HepG2 (cell line): ENCODE data around the gene DOCK1. TPM values are rescaled to one million over a fixed set of nuclear protein-coding genes. Genes with fewer than 3 reads are reported as not detected.
A peak's percentile ranks its signal among the peaks of the same experiment; 100 is the strongest.
"Not testable (repeated sequence)": the region's sequence is repeated elsewhere in the genome, so short reads cannot be mapped to it uniquely, and the experiment has no call there.

Experiments
- ATAC-seq: fragments of 200-7000 bp; cut with Tn5 transposase; 3 replicates; pipeline ENCODE4 v1.9.1; 2020; ENCODE audit warnings: mild to moderate bottlenecking, moderate library complexity
- BruUV-seq: library from RNA; stranded (reverse); fragments of 400-500 nt; replicated peaks from 2 replicates; lab custom pipeline; 2021; lab: Mats Ljungman, UMichigan
- CTCF ChIA-PET: fragments of 300-600 bp; formaldehyde crosslinking; extraction: SDS; loops from one replicate; lab custom pipeline; 2021; ENCODE audit warnings: low total read pairs, inconsistent platforms, low intra/inter-chr PET ratio; lab: Yijun Ruan, JAX
- POLR2A ChIA-PET: fragments of 350-600 bp; sonication (Branson Sonifier 250); formaldehyde crosslinking; loops from one replicate; lab custom pipeline; 2020; ENCODE audit warnings: antibody characterized with exemption, inconsistent platforms; lab: Yijun Ruan, JAX
- DNase-seq: peaks from one replicate; pipeline ENCODE4 v3.0.0-alpha.2; 2015; ENCODE audit warnings: low spot score
- FAIRE-seq: peaks from 3 replicates; lab custom pipeline; 2011; peaks lifted over from hg19 to GRCh38; lab: Jason Lieb, UNC
- H2AFZ ChIP-seq: one replicate; pipeline ENCODE4 v1.6.1; 2011; ENCODE audit warnings: low read length, inconsistent platforms
- H3K27ac ChIP-seq: fragments of 300-600 bp; 3 replicates; pipeline ENCODE4 v1.8.0; 2011; ENCODE audit warnings: mixed run types, mild to moderate bottlenecking, mixed read lengths, low read length, inconsistent platforms; ENCODE audit not compliant: insufficient read depth; ENCODE audit errors: extremely low read length
- H3K27me3 ChIP-seq, 2 experiments: fragments of 200-600 bp in 1 of 2; 2 replicates in 1 of 2; 3 replicates in 1 of 2; pipeline versions ENCODE4 v1.6.0 to v1.8.0; 2011; ENCODE audit warnings: low read length in 2 of 2, mild to moderate bottlenecking in 2 of 2, moderate library complexity in 2 of 2, inconsistent platforms in 1 of 2; ENCODE audit not compliant: insufficient read depth in 2 of 2, control insufficient read depth in 1 of 2
- H3K36me3 ChIP-seq, 2 experiments: fragments of 200-600 bp in 1 of 2; replicated peaks in 1 of 2; 2 replicates in 1 of 2; 3 replicates in 1 of 2; pipeline versions ENCODE4 v1.5.1 to v1.8.0; 2011; ENCODE audit warnings: low read length in 2 of 2, inconsistent platforms in 1 of 2; ENCODE audit not compliant: insufficient read depth in 2 of 2, control insufficient read depth in 1 of 2
- H3K4me1 ChIP-seq: 2 replicates; pipeline ENCODE4 v1.5.1; 2012; ENCODE audit warnings: low read length, inconsistent platforms; ENCODE audit not compliant: insufficient read depth
- H3K4me2 ChIP-seq: 2 replicates; pipeline ENCODE4 v1.6.0; 2011; ENCODE audit warnings: low read depth, low read length, inconsistent platforms
- H3K4me3 ChIP-seq, 3 experiments: fragments of 200-600 bp in 1 of 3; sonication (generic), shearing (Covaris generic) in 1 of 3; replicated peaks in 1 of 3; 2 replicates each; pipeline ENCODE4 v1.5.1; 2011 to 2016; ENCODE audit warnings: low read length in 3 of 3, inconsistent platforms in 2 of 3, low read depth in 2 of 3, mild to moderate bottlenecking in 2 of 3, control low read depth in 1 of 3, mixed read lengths in 1 of 3; ENCODE audit not compliant: insufficient read depth in 1 of 3
- H3K79me2 ChIP-seq: one replicate; pipeline ENCODE4 v1.6.1; 2011; ENCODE audit warnings: low read length, inconsistent platforms; ENCODE audit not compliant: insufficient read depth
- H3K9ac ChIP-seq: 2 replicates; pipeline ENCODE4 v1.6.0; 2011; ENCODE audit warnings: mild to moderate bottlenecking, low read depth, low read length, inconsistent platforms; ENCODE audit not compliant: insufficient read depth
- H3K9me3 ChIP-seq: 2 replicates; pipeline ENCODE4 v1.5.1; 2012; ENCODE audit warnings: mild to moderate bottlenecking, low read length
- H4K20me1 ChIP-seq: 2 replicates; pipeline ENCODE4 v1.6.0; 2011; ENCODE audit warnings: inconsistent platforms, mild to moderate bottlenecking, low read length, moderate library complexity; ENCODE audit not compliant: insufficient read depth
- EZH2 ChIP-seq: conservative IDR thresholded peaks from 2 replicates; pipeline ENCODE4 v1.6.1; 2012; ENCODE audit warnings: mild to moderate bottlenecking, low read depth, low read length, moderate library complexity
- HNRNPH1 ChIP-seq: fragments of 200-400 bp; formaldehyde crosslinking; optimal IDR thresholded peaks from 2 replicates; pipeline ENCODE3; 2017; ENCODE audit warnings: mild to moderate bottlenecking, low read depth, low read length
- STAG1 ChIP-seq: sonication (generic); formaldehyde crosslinking; IDR thresholded peaks from 2 replicates; pipeline ENCODE4 v1.4.0; 2020; ENCODE audit warnings: missing genetic modification reagents
- ZNF317 ChIP-seq: sonication (generic); formaldehyde crosslinking; IDR thresholded peaks from 2 replicates; pipeline ENCODE4 v1.5.0; 2020; ENCODE audit warnings: mild to moderate bottlenecking, missing genetic modification reagents
- ZNF33A ChIP-seq: sonication (generic); formaldehyde crosslinking; IDR thresholded peaks from 2 replicates; pipeline ENCODE4 v1.5.1; 2020; ENCODE audit warnings: missing genetic modification reagents, mild to moderate bottlenecking, moderate library complexity, borderline replicate concordance
- WGBS: methylation state at CpG from one replicate; pipeline ENCODE4 v1.1.6; 2017; ENCODE audit warnings: low lambda C conversion rate; 5-methylcytosine and 5-hydroxymethylcytosine counted together
- in situ Hi-C: cut with HindIII; loops from 2 replicates; pipeline ENCODE4 v1.10.0; 2017; ENCODE audit warnings: low pct_unique_long_range_greater_than_20kb; ENCODE audit not compliant: extremely low pct_ligation_motif_present
- intact Hi-C: fragments of 100-400 bp; cut with micrococcal nuclease; formaldehyde crosslinking; loops from one replicate; pipeline ENCODE4 v1.10.0; 2022; ENCODE audit not compliant: unreplicated experiment
- polyA plus RNA-seq, 8 experiments: library from polyadenylated mRNA; depleted of rRNA in 3 of 8; stranded (reverse) in 7 of 8; unstranded in 1 of 8; fragments of >200 nt; fragmentation: Illumina TruSeq in 4 of 8; extraction: Trizol in 4 of 8; gene quantifications; 2 replicates each; pipeline versions ENCODE4 v1.2.1 to v1.2.3, GENCODE V29; 2011 to 2016; ENCODE audit warnings: low read depth in 4 of 8, missing spikeins in 1 of 8, mixed read lengths in 1 of 8; ENCODE audit not compliant: insufficient read depth in 1 of 8
- total RNA-seq, 5 experiments: library from RNA; depleted of rRNA; stranded (reverse); fragments of >200 nt; fragmentation: Illumina TruSeq; extraction: Trizol; gene quantifications; 2 replicates each; pipeline ENCODE4 v1.2.3, GENCODE V29; 2016; ENCODE audit warnings: low read depth in 1 of 5
- TF ChIP-seq, protein P1 (sequence below): sonication (generic); formaldehyde crosslinking; IDR thresholded peaks from 2 replicates; pipeline ENCODE4 v1.4.0; 2020; ENCODE audit warnings: mild to moderate bottlenecking, missing genetic modification reagents

Gene DOCK1
- total and polyA plus RNA-seq, 2 of the 13 experiments (the other 11 are each of a cell fraction or from before 2014, with no cell fraction given) = 8.3 to 25.5 TPM

DNA sequence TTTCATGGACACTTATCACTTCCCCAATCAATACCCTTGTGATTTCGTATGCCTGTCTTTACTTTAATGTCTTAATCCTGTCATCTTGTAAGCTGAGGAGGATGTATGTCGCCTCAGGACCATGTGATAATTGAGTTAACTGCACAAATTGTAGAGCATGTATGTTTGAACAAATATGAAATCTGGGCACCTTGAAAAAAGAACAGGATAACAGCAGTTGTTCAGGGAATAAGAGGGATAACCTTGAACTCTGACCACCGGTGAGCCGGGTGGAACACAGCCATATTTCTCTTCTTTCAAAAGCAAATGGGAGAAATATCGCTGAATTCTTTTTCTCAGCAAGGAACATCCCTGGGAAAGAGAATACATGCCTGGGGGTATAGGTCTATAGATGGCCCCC, 14.4 kb upstream of the DOCK1 start:
- BruUV-seq, CTCF ChIA-PET, H3K9me3 ChIP-seq, H3K4me2 ChIP-seq, FAIRE-seq, H3K27me3 ChIP-seq, H2AFZ ChIP-seq, in situ Hi-C loops, H3K27ac ChIP-seq, H3K4me3 ChIP-seq, POLR2A ChIA-PET, intact Hi-C loops, H3K79me2 ChIP-seq, H4K20me1 ChIP-seq, ATAC-seq, H3K9ac ChIP-seq, H3K36me3 ChIP-seq, DNase-seq: not testable (repeated sequence)
- WGBS = 25% methylated on average over 5 of the region's 5 CpGs
- TF ChIP-seq ZNF33A (CRISPR knock-in tag) = peak; percentile 90; the same call in 1 of the 2 replicates
- H3K4me1 ChIP-seq = peaks cover 16% of the 10 kb centered on the region

DNA sequence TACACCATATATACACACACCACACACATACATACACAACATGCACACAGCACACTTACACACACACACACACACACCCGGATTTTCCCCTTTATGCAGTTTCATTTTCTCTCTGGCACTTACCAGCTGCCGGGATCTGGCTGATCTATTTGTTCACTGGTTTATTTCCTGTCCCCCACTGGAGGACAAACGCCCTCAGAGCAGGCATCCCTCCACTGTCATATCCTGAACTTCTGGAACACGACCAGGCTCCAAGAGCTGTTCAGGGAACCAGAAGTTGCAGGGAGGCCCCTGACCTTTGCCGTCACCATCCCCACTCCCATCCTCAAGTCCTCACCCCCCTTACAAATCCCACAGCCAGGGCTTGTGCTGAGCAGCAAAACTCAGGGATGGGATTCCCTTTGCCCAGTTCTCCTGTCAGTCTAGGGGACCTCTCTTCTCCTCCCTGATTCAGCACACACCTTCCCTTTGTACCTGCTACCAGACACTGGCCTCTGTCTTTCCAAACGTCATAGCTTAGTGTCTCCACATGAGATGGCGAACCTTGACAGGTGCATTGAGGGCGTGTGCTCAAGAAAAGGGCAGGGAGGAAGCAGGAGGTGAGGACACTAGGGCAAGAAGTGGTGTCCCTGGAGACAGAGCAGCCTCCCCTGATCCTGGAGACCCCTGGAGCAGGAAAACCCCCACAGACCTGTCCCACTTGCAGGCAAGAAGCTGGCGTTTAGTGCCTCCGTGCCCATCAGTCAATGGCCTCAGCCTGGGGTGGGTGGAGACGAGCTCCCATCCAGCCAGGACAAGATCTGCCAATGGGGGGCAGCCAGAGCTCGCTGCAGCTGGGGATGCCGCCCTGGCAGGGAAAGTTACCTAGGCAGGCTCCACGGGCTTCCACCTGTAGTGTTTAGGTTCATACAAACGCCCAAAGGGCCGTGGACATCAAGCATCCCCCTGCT, 12.7 kb upstream of the DOCK1 start:
- Histone ChIP-seq H3K36me3 (no peaks in the 10 kb centered on the region), H3K27me3 (peaks cover 0 to 1% of the 10 kb centered on the region in 2 experiments; a peak in 2 of 5 replicates), H2AFZ (no peak overlapping the region), H3K9ac (no peak overlapping the region), H4K20me1 (no peaks in the 10 kb centered on the region), H3K27ac (no peak overlapping the region), H3K79me2 (no peaks in the 10 kb centered on the region), H3K9me3 (no peaks in the 10 kb centered on the region), H3K4me1 (peaks cover 20% of the 10 kb centered on the region), H3K4me2 (peak overlapping the region; percentile 50; the same call in 1 of the 2 replicates), H3K4me3 (peak overlapping the region in 1 of 3 experiments; percentile 16; a peak in 1 of 6 replicates)
- FAIRE-seq = no peak
- BruUV-seq = no TSS peak
- in situ Hi-C loops (no loop called here), intact Hi-C loops (no loop called here)
- ATAC-seq = no peak; the same call in 2 of the 3 replicates
- DNase-seq = no peak
- 13% methylated on average over 7 of the region's 16 CpGs for WGBS
- POLR2A ChIA-PET = no interaction called here
- CTCF ChIA-PET = no interaction called here
- TF ChIP-seq HNRNPH1 (no peak), ZNF317 (CRISPR knock-in tag) (no peak), STAG1 (CRISPR knock-in tag) (peak; percentile 21; the same call in 1 of the 2 replicates), EZH2 (no peak)
- TF ChIP-seq, protein P1, sequence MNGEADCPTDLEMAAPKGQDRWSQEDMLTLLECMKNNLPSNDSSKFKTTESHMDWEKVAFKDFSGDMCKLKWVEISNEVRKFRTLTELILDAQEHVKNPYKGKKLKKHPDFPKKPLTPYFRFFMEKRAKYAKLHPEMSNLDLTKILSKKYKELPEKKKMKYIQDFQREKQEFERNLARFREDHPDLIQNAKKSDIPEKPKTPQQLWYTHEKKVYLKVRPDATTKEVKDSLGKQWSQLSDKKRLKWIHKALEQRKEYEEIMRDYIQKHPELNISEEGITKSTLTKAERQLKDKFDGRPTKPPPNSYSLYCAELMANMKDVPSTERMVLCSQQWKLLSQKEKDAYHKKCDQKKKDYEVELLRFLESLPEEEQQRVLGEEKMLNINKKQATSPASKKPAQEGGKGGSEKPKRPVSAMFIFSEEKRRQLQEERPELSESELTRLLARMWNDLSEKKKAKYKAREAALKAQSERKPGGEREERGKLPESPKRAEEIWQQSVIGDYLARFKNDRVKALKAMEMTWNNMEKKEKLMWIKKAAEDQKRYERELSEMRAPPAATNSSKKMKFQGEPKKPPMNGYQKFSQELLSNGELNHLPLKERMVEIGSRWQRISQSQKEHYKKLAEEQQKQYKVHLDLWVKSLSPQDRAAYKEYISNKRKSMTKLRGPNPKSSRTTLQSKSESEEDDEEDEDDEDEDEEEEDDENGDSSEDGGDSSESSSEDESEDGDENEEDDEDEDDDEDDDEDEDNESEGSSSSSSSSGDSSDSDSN (CRISPR knock-in tag) = no peak
